Measurements from ENCODE around the gene FKBP15. TPM values are rescaled to one million over a fixed set of nuclear protein-coding genes. Genes with fewer than 3 reads are reported as not detected.

Gene FKBP15
- total RNA-seq, 1 donor from 2014 or later: 17.2 TPM

DNA sequence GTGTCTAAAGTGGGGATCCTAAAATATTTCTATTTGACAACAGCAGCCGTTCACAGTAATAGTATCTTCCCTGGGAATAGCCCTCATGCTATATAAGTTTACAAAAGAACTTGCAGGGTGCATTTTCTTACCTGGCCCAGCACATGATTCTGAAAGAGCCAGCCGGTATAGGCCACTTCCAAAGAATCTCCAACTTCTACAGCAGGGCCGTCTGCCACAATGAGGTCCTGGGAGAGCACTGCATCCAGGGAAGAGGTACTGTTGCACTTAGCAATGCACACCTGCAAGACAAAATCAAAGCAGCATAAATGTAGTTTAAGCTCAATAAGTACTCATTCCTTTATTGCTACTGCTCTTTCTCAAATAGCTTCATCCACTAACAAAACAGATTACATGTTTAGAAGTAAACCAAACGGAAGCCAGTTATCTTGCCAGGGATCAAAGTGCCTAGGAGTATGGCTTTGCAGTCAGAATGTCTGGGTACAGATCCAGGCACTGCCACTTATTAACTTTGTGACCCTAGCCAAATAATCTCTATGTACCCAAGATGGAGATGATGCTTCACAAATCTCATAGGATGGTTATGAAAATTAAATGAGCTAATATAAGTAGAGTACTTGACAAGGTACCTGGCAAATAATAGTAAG lies 21.3 kb downstream of the FKBP15 start:
- no peak for DNase-seq (ENCODE audit: low read depth)
- no peak overlapping the region for H3K4me3 ChIP-seq (ENCODE audit: low read depth, low read length)
- TF ChIP-seq, protein P1, sequence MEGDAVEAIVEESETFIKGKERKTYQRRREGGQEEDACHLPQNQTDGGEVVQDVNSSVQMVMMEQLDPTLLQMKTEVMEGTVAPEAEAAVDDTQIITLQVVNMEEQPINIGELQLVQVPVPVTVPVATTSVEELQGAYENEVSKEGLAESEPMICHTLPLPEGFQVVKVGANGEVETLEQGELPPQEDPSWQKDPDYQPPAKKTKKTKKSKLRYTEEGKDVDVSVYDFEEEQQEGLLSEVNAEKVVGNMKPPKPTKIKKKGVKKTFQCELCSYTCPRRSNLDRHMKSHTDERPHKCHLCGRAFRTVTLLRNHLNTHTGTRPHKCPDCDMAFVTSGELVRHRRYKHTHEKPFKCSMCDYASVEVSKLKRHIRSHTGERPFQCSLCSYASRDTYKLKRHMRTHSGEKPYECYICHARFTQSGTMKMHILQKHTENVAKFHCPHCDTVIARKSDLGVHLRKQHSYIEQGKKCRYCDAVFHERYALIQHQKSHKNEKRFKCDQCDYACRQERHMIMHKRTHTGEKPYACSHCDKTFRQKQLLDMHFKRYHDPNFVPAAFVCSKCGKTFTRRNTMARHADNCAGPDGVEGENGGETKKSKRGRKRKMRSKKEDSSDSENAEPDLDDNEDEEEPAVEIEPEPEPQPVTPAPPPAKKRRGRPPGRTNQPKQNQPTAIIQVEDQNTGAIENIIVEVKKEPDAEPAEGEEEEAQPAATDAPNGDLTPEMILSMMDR (IDR thresholded peaks at IDR 0.05; ENCODE audit: insufficient read depth, low read length, poor library complexity, severe bottlenecking): no peak
- no peaks in the 10 kb centered on the region for H3K36me3 ChIP-seq (ENCODE audit: control insufficient read depth, insufficient read depth, low read length)
- no peaks in the 10 kb centered on the region for H3K27me3 ChIP-seq (ENCODE audit: control insufficient read depth, insufficient read depth, low read length)

DNA sequence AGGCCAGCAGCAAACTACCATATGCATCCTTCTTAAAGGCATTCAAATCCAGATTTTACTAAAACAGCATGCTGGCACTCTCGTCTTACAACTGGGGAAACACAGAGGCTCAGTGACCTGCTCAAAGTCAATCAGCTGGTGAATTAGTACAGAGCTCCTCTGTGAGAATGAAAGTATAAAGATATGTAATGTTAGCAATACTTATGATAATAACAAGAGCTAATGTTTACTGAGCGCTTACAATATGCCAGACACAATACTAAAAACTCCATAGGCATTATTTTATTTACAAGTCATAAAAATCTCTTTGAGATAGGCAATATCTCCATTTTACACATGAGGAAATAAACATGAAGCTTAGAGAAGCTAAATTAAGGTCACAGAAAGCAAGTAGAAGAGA lies 28.6 kb downstream of the FKBP15 start:
- H3K27me3 ChIP-seq (ENCODE audit: control insufficient read depth, insufficient read depth, low read length): no peaks in the 10 kb centered on the region
- no peak overlapping the region for H3K4me3 ChIP-seq (ENCODE audit: low read depth, low read length)
- TF ChIP-seq, protein P1 (IDR thresholded peaks at IDR 0.05; ENCODE audit: insufficient read depth, low read length, poor library complexity, severe bottlenecking): no peak
- no peak for DNase-seq (ENCODE audit: low read depth)
- H3K36me3 ChIP-seq (ENCODE audit: control insufficient read depth, insufficient read depth, low read length): no peaks in the 10 kb centered on the region

DNA sequence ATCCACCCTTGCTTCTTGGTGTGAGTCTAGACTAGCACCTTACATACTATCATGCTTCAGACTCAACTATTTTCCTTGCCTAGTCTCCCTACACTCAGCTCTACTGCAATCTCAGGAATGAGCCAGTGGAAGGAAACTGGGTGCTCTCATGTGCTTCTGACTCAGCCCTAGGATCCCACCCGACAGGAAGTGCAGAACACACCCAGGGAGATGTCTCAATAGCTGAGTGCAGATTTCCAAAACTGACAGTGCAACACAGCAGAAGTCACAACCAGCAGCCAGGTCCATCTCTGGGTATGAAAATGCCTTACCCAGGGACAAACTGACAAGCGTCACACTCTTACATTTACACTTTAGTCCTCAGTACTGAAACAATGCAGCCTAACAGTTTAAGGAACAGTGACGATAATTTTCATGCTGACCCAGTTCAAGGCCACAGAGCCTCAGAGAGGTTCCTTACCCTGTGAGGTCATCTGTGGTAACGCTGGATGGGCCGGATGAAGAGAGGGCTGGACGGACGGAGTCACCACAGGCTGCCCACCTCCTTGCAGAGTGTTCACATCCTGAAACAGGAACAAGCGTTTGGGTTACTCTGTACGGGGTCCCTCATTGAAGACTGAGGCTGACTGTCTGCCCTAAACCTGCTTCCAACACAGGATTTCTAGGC lies 33.0 kb downstream of the FKBP15 start:
- no peak overlapping the region for H3K4me3 ChIP-seq (ENCODE audit: low read depth, low read length)
- DNase-seq (ENCODE audit: low read depth): peak; percentile 72
- TF ChIP-seq, protein P1 (IDR thresholded peaks at IDR 0.05; ENCODE audit: insufficient read depth, low read length, poor library complexity, severe bottlenecking): no peak

DNA sequence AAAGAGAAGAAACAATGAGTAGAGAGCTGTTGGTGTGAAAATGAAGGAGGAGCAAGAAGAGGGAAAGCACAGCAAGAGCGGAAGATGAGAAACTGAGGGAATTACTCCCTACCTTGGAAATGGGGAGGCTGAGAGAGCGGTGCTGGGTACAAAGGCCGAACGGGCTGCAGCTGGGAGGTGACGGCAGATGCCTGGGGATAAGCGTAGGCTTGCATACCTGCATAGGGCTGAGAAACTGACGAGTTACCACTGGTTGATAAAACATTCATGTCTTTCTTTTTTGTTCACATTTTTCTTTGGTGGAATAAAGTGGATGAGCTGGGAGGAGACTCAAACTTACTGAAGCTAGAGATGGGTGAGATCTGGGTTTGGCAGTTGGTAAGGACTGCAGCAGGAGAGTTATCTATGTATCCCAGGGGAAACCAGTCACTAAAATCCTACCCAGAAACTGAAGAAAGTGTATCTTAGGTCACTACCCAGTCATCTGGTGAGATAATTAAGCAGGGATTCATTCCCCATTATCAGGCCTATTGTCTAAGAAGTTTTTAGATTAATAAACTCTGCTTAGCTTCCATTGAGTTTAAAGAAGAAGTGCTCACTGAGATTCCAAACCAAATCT lies 34.8 kb downstream of the FKBP15 start:
- no peak for DNase-seq (ENCODE audit: low read depth)
- Histone ChIP-seq H3K27me3 (ENCODE audit: control insufficient read depth, insufficient read depth, low read length) (no peaks in the 10 kb centered on the region), H3K4me3 (ENCODE audit: low read depth, low read length) (no peak overlapping the region), H3K36me3 (ENCODE audit: control insufficient read depth, insufficient read depth, low read length) (no peaks in the 10 kb centered on the region)
- TF ChIP-seq, protein P1 (IDR thresholded peaks at IDR 0.05; ENCODE audit: insufficient read depth, low read length, poor library complexity, severe bottlenecking): no peak

More for the DNA sequence above, 33.0 kb downstream of the FKBP15 start:
- no peaks in the 10 kb centered on the region for H3K36me3 ChIP-seq (ENCODE audit: control insufficient read depth, insufficient read depth, low read length)
- H3K27me3 ChIP-seq (ENCODE audit: control insufficient read depth, insufficient read depth, low read length): no peaks in the 10 kb centered on the region

DNA sequence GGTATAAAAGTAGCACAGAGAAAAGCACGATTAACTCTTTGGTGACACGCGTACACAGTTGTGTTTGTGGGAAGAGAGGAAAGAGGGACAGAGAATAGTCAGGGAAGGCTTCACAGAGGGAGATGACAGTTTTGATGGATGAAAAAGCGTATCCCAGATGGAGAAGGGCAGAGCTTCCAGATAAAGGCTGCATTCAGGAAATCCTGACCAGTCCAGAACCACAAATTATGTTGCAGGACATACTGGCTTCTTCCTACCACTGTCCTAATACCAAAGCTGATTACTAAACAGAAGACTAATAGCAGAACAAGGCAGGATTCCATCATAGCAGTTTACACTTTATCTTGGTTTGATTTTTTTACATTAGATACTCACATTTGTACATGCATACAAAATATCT lies 35.8 kb downstream of the FKBP15 start:
- TF ChIP-seq, protein P1 (IDR thresholded peaks at IDR 0.05; ENCODE audit: insufficient read depth, low read length, poor library complexity, severe bottlenecking): no peak
- Histone ChIP-seq H3K36me3 (ENCODE audit: control insufficient read depth, insufficient read depth, low read length) (no peaks in the 10 kb centered on the region), H3K4me3 (ENCODE audit: low read depth, low read length) (no peak overlapping the region), H3K27me3 (ENCODE audit: control insufficient read depth, insufficient read depth, low read length) (no peaks in the 10 kb centered on the region)
- no peak for DNase-seq (ENCODE audit: low read depth)
